Endothelial cell of umbilical vein (primary cell): ENCODE measurements around the gene SNX22. TPM values are rescaled to one million over a fixed set of nuclear protein-coding genes. Genes with fewer than 3 reads are reported as not detected.

Source experiments
- BruUV-seq: library from RNA; stranded (reverse); fragments of 400-500 nt; replicated peaks from 2 replicates; lab custom pipeline; 2021; lab: Mats Ljungman, UMichigan
- CTCF ChIA-PET: fragments of 300-600, 350-600 bp; sonication (Branson Sonifier 250); formaldehyde crosslinking; loops from one replicate; lab custom pipeline; 2021; ENCODE audit warnings: antibody characterized with exemption, inconsistent platforms; lab: Charles Lee
- POLR2A ChIA-PET: fragments of 300-600, 350-600 bp; sonication (Branson Sonifier 250); formaldehyde crosslinking; loops from one replicate; lab custom pipeline; 2021; ENCODE audit warnings: antibody characterized with exemption, inconsistent platforms; lab: Charles Lee
- DNase-seq: peaks from one replicate; pipeline ENCODE4 v3.0.0-alpha.2; 2011; ENCODE audit warnings: low read depth, low spot score
- FAIRE-seq: peaks from 2 replicates; lab custom pipeline; 2011; peaks lifted over from hg19 to GRCh38; lab: Jason Lieb, UNC
- H2AFZ ChIP-seq: 2 replicates; pipeline ENCODE4 v1.6.0; 2012; ENCODE audit warnings: low read depth, low read length, control low read depth, inconsistent platforms
- H3K27ac ChIP-seq: 2 replicates; pipeline ENCODE4 v1.5.1; 2011; ENCODE audit warnings: low read depth, mild to moderate bottlenecking, control low read depth, low read length, moderate library complexity; ENCODE audit not compliant: insufficient read depth
- H3K27me3 ChIP-seq, 2 experiments: 2 replicates each; pipeline versions ENCODE4 v1.6.0 to v1.6.1; 2011; ENCODE audit warnings: low read length in 2 of 2, mixed read lengths in 1 of 2; ENCODE audit not compliant: control insufficient read depth in 2 of 2, insufficient read depth in 2 of 2
- H3K36me3 ChIP-seq, 2 experiments: 2 replicates in 1 of 2; 3 replicates in 1 of 2; pipeline ENCODE4 v1.5.1; 2011; ENCODE audit warnings: low read length in 2 of 2, mild to moderate bottlenecking in 1 of 2, moderate library complexity in 1 of 2; ENCODE audit not compliant: control insufficient read depth in 2 of 2, insufficient read depth in 2 of 2; ENCODE audit errors: extremely low read depth in 1 of 2
- H3K4me1 ChIP-seq: 3 replicates; pipeline ENCODE4 v1.5.1; 2011; ENCODE audit warnings: mild to moderate bottlenecking, low read length; ENCODE audit not compliant: control insufficient read depth, insufficient read depth; ENCODE audit errors: extremely low read depth
- H3K4me2 ChIP-seq: 2 replicates; pipeline ENCODE4 v1.6.1; 2011; ENCODE audit warnings: low read length, control low read depth, mixed read lengths; ENCODE audit not compliant: insufficient read depth
- H3K4me3 ChIP-seq, 3 experiments: fragments of 200-600 bp in 1 of 3; sonication (generic), shearing (Covaris generic) in 1 of 3; replicated peaks in 1 of 3; 2 replicates each; pipeline ENCODE4 v1.5.1; 2011 to 2016; ENCODE audit warnings: control low read depth in 3 of 3, low read length in 3 of 3, mild to moderate bottlenecking in 2 of 3, inconsistent platforms in 1 of 3, low read depth in 1 of 3, moderate library complexity in 1 of 3; ENCODE audit not compliant: insufficient read depth in 1 of 3
- H3K79me2 ChIP-seq: 2 replicates; pipeline ENCODE4 v1.6.0; 2012; ENCODE audit warnings: low read length, inconsistent platforms; ENCODE audit not compliant: control insufficient read depth, insufficient read depth
- H3K9ac ChIP-seq: replicated peaks from 2 replicates; pipeline ENCODE3; 2011; ENCODE audit warnings: low read length, control low read depth; ENCODE audit not compliant: insufficient read depth; ENCODE audit errors: extremely low read depth
- H3K9me1 ChIP-seq: replicated peaks from 3 replicates; pipeline ENCODE4 v1.6.0; 2011; ENCODE audit warnings: mild to moderate bottlenecking, low read length; ENCODE audit not compliant: control insufficient read depth, insufficient read depth; ENCODE audit errors: extremely low read depth
- H3K9me3 ChIP-seq: replicated peaks from 2 replicates; pipeline ENCODE4 v1.5.1; 2012; ENCODE audit warnings: low read length, inconsistent platforms; ENCODE audit not compliant: control insufficient read depth, insufficient read depth
- H4K20me1 ChIP-seq: replicated peaks from 2 replicates; pipeline ENCODE3; 2011; ENCODE audit warnings: mild to moderate bottlenecking, low read length; ENCODE audit not compliant: control insufficient read depth, insufficient read depth; ENCODE audit errors: extremely low read depth
- CTCF ChIP-seq, 2 donors: IDR thresholded peaks; 1 replicate in 1 of 2; 2 replicates in 1 of 2; pipeline ENCODE4 v1.5.1; 2011; ENCODE audit warnings: low read length in 2 of 2, mild to moderate bottlenecking in 2 of 2, moderate library complexity in 2 of 2, control low read depth in 1 of 2, inconsistent platforms in 1 of 2, low read depth in 1 of 2; ENCODE audit not compliant: insufficient read depth in 1 of 2; ENCODE audit errors: extremely low read depth in 1 of 2
- EZH2 ChIP-seq: IDR thresholded peaks from 2 replicates; pipeline ENCODE4 v1.6.1; 2012; ENCODE audit warnings: borderline replicate concordance, low read depth, mild to moderate bottlenecking, moderate library complexity, low read length, inconsistent platforms; ENCODE audit not compliant: severe bottlenecking
- FOS ChIP-seq: IDR thresholded peaks from 2 replicates; pipeline ENCODE4 v1.6.1; 2011; ENCODE audit warnings: mild to moderate bottlenecking, low read length, moderate library complexity, borderline replicate concordance; ENCODE audit not compliant: insufficient read depth
- GATA2 ChIP-seq: IDR thresholded peaks from 2 replicates; pipeline ENCODE4 v1.7.0; 2011; ENCODE audit warnings: low read depth, mild to moderate bottlenecking, moderate library complexity, mixed read lengths, low read length; ENCODE audit not compliant: insufficient read length, insufficient read depth
- JUN ChIP-seq: IDR thresholded peaks from 2 replicates; pipeline ENCODE4 v1.6.1; 2011; ENCODE audit warnings: borderline replicate concordance, low read depth; ENCODE audit not compliant: insufficient read length, insufficient read depth
- MYC ChIP-seq: IDR thresholded peaks from one replicate; pipeline ENCODE4 v1.6.1; 2011; ENCODE audit warnings: mild to moderate bottlenecking, low read depth, low read length
- POLR2A ChIP-seq: IDR thresholded peaks from 2 replicates; pipeline ENCODE4 v1.6.1; 2012; ENCODE audit warnings: low read depth, mild to moderate bottlenecking, control low read depth, low read length
- POLR2AphosphoS5 ChIP-seq: IDR thresholded peaks from 2 replicates; pipeline ENCODE4 v1.6.1; 2012; ENCODE audit warnings: low read depth, mild to moderate bottlenecking, control low read depth, low read length, moderate library complexity; ENCODE audit not compliant: insufficient read depth
- dilution Hi-C: fragments of 300-500 bp; cut with MboI; formaldehyde crosslinking; loops from one replicate; pipeline ENCODE4 v1.15.0; 2019; ENCODE audit warnings: low sequenced_read_pairs; ENCODE audit not compliant: extremely low pct_ligation_motif_present
- intact Hi-C: fragments of 100-400 bp; cut with micrococcal nuclease; formaldehyde crosslinking; loops from one replicate; pipeline ENCODE4 v1.10.0; 2022
- polyA plus RNA-seq, 4 experiments: library from polyadenylated mRNA; depleted of rRNA in 3 of 4; stranded (reverse) in 3 of 4; unstranded in 1 of 4; fragments of >200 nt; gene quantifications; 2 replicates each; pipeline versions ENCODE4 v1.2.1 to v1.2.3, GENCODE V29; 2011 to 2012; ENCODE audit warnings: missing spikeins in 1 of 4
- total RNA-seq: library from RNA; stranded (reverse); gene quantifications from 2 replicates; pipeline ENCODE4 v1.2.3, GENCODE V29; 2021
- TF ChIP-seq, protein P1 (sequence below): IDR thresholded peaks from 2 replicates; pipeline ENCODE4 v1.6.1; 2011; ENCODE audit not compliant: insufficient read depth, insufficient read length

SNX22 gene
- total and polyA plus RNA-seq, 2 donors (not counting 3 experiments of a cell fraction or from before 2014, with no cell fraction given) = 0.14 to 0.73 TPM

DNA sequence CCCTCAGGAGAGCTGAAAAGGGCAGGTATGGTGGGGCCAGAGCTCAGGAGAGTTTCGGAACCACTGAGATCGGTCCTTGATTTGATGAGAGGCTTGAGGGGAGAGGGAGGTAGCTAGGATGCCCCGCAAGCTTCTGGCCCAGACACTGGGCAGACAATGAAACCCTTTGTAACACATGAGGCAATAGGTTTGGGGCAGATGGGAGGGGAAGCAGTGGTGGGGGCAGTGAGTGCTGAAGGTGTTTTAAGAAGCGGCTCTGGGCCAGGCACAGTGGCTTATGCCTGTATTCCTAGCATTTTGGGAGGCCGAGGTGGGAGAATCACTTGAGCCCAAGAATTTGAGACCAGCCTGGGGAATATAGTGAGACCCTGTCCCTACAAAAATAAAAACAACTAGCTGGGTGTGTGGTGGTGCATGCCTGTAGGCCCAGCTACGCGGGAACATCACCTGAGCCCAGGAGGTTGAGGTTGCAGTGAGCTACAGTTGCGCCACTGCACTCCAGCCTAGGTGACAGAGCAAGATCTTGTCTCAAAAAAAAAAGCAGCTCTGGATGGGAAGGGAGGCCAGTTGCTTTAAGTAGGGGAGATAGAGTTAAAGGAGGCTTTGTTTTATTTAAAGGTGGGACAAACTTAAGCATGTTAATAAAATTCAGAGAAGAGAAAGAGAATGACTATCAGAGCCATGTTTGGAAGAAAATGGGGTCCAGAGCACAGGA is 9.6 kb upstream of the SNX22 start:
- H4K20me1 ChIP-seq = no peaks in the 10 kb centered on the region
- peaks cover 12% of the 10 kb centered on the region for H3K4me1 ChIP-seq
- H2AFZ ChIP-seq = no peak overlapping the region
- no peaks in the 10 kb centered on the region for H3K9me3 ChIP-seq
- DNase-seq (no peak), FAIRE-seq (no peak)
- dilution Hi-C loops = no loop called here
- CTCF ChIA-PET = interaction anchor here (1.3 to 1.7 kb wide), 2 partner anchors 8 to 12 kb away, joined by 4 to 16 read pairs; no protein-coding TSS in a partner anchor
- no peaks in the 10 kb centered on the region for H3K27me3 ChIP-seq
- H3K4me2 ChIP-seq = no peak overlapping the region
- H3K9me1 ChIP-seq = no peaks in the 10 kb centered on the region
- no peaks in the 10 kb centered on the region for H3K79me2 ChIP-seq
- intact Hi-C loops = no loop called here
- no peak overlapping the region for H3K27ac ChIP-seq
- no peak overlapping the region for H3K4me3 ChIP-seq
- H3K9ac ChIP-seq = no peak overlapping the region
- TF ChIP-seq POLR2AphosphoS5 = no peak
- no peak for TF ChIP-seq CTCF (IDR thresholded peaks at IDR 0.05; ENCODE audit: extremely low read depth in 1 of 2, insufficient read depth in 1 of 2, low read depth in 1 of 2, low read length in 2 of 2)
- TF ChIP-seq, protein P1, sequence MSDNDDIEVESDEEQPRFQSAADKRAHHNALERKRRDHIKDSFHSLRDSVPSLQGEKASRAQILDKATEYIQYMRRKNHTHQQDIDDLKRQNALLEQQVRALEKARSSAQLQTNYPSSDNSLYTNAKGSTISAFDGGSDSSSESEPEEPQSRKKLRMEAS = no peak
- no peak for TF ChIP-seq JUN
- TF ChIP-seq FOS = no peak
- no peak for TF ChIP-seq EZH2
- no peak for TF ChIP-seq GATA2
- no peak for TF ChIP-seq MYC
- TF ChIP-seq POLR2A = no peak
- peaks cover 3 to 26% of the 10 kb centered on the region in 2 experiments for H3K36me3 ChIP-seq
- BruUV-seq = no TSS peak
- POLR2A ChIA-PET = no interaction called here
